ENCODE data around the gene RSPH1.
A peak's percentile ranks its signal among the peaks of the same experiment; 100 is the strongest.

RSPH1 gene

GRCh38 chr21:42512346-42513034 is 16.5 kb upstream of the RSPH1 start:
- in situ Hi-C loops (cut with MboI; ENCODE audit: low pct_unique_long_range_greater_than_20kb, low sequenced_read_pairs, unreplicated experiment), result no loop called here
- TF ChIP-seq CTCF (IDR thresholded peaks at IDR 0.05; ENCODE audit: extremely low read depth, insufficient read depth, missing control alignments), result no peak
- no peak for DNase-seq (ENCODE audit: low spot score)

GRCh38 chr21:42509244-42509643 is 13.2 kb upstream of the RSPH1 start:
- DNase-seq (ENCODE audit: low spot score), result no peak
- TF ChIP-seq CTCF (IDR thresholded peaks at IDR 0.05; ENCODE audit: extremely low read depth, insufficient read depth, missing control alignments), result no peak
- in situ Hi-C loops (cut with MboI; ENCODE audit: low pct_unique_long_range_greater_than_20kb, low sequenced_read_pairs, unreplicated experiment), result no loop called here

- no peak for DNase-seq (ENCODE audit: low spot score)
- in situ Hi-C loops (cut with MboI; ENCODE audit: low pct_unique_long_range_greater_than_20kb, low sequenced_read_pairs, unreplicated experiment), result no loop called here
- TF ChIP-seq CTCF (IDR thresholded peaks at IDR 0.05; ENCODE audit: extremely low read depth, insufficient read depth, missing control alignments), result no peak
These were observed 12.3 kb upstream of the RSPH1 start for GRCh38 chr21:42508371-42508770.

- no peak for TF ChIP-seq CTCF (IDR thresholded peaks at IDR 0.05; ENCODE audit: extremely low read depth, insufficient read depth, missing control alignments)
- in situ Hi-C loops (cut with MboI; ENCODE audit: low pct_unique_long_range_greater_than_20kb, low sequenced_read_pairs, unreplicated experiment), result no loop called here
- no peak for DNase-seq (ENCODE audit: low spot score)
These were observed 11.4 kb upstream of the RSPH1 start for GRCh38 chr21:42507418-42507817.

- peak; percentile 77 for DNase-seq (ENCODE audit: low spot score)
- TF ChIP-seq CTCF (IDR thresholded peaks at IDR 0.05; ENCODE audit: extremely low read depth, insufficient read depth, missing control alignments), result no peak
- in situ Hi-C loops (cut with MboI; ENCODE audit: low pct_unique_long_range_greater_than_20kb, low sequenced_read_pairs, unreplicated experiment), result no loop called here
These were observed 9.2 kb upstream of the RSPH1 start for GRCh38 chr21:42505090-42505726.

- in situ Hi-C loops (cut with MboI; ENCODE audit: low pct_unique_long_range_greater_than_20kb, low sequenced_read_pairs, unreplicated experiment), result no loop called here
- DNase-seq (ENCODE audit: low spot score), result no peak
- no peak for TF ChIP-seq CTCF (IDR thresholded peaks at IDR 0.05; ENCODE audit: extremely low read depth, insufficient read depth, missing control alignments)
These were observed 7.7 kb upstream of the RSPH1 start for GRCh38 chr21:42503711-42504110.
